Thymus (tissue), 11 donors: ENCODE data around the gene ELMO1. TPM values are rescaled to one million over a fixed set of nuclear protein-coding genes. Genes with fewer than 3 reads are reported as not detected.
A peak's percentile ranks its signal among the peaks of the same experiment; 100 is the strongest.

Source experiments
- DNase-seq, 9 donors: peaks; one replicate each; pipeline ENCODE4 v3.0.0-alpha.2; 2013; ENCODE audit warnings: low spot score in 9 of 9, low read depth in 6 of 9, missing footprints in 1 of 9
- H3K27ac ChIP-seq, 2 donors: one replicate each; pipeline ENCODE4 v1.5.1; 2013; ENCODE audit warnings: control low read depth in 1 of 2, low read depth in 1 of 2, low read length in 1 of 2, mild to moderate bottlenecking in 1 of 2, moderate library complexity in 1 of 2
- H3K27me3 ChIP-seq, 2 donors: one replicate each; pipeline ENCODE4 v1.5.1; 2013; ENCODE audit warnings: low read length in 1 of 2; ENCODE audit not compliant: control insufficient read depth in 2 of 2, insufficient read depth in 1 of 2
- H3K36me3 ChIP-seq, 2 donors: one replicate each; pipeline ENCODE4 v1.5.1; 2013; ENCODE audit warnings: low read length in 1 of 2, mild to moderate bottlenecking in 1 of 2, moderate library complexity in 1 of 2; ENCODE audit not compliant: control insufficient read depth in 2 of 2, insufficient read depth in 2 of 2
- H3K4me1 ChIP-seq, 2 donors: one replicate each; pipeline ENCODE4 v1.5.1; 2013; ENCODE audit warnings: low read length in 2 of 2; ENCODE audit not compliant: control insufficient read depth in 2 of 2, insufficient read depth in 2 of 2
- H3K4me3 ChIP-seq, 2 donors: one replicate each; pipeline ENCODE4 v1.5.1; 2013; ENCODE audit warnings: low read length in 2 of 2, control low read depth in 1 of 2, mild to moderate bottlenecking in 1 of 2
- H3K9me3 ChIP-seq, 2 donors: one replicate each; pipeline ENCODE4 v1.5.1; 2013; ENCODE audit warnings: low read length in 1 of 2, mild to moderate bottlenecking in 1 of 2; ENCODE audit not compliant: control insufficient read depth in 2 of 2, insufficient read depth in 1 of 2
- WGBS: extraction: QIAGEN DNeasy Blood & Tissue Kit; methylation state at CpG from one replicate; pipeline ENCODE4 v1.1.7; 2013; 5-methylcytosine and 5-hydroxymethylcytosine counted together
- polyA plus RNA-seq: library from polyadenylated mRNA; stranded (reverse); fragments of 200-250 nt; gene quantifications from one replicate; pipeline ENCODE4 v1.2.3, GENCODE V29; 2013
- total RNA-seq: library from RNA; stranded (reverse); fragments of 120-200 nt; gene quantifications from one replicate; pipeline ENCODE4 v1.2.4, GENCODE V29; 2013
- donor health status: healthy.

The ELMO1 gene
- total and polyA plus RNA-seq, 2 donors: 18.7 to 22.5 TPM

DNA sequence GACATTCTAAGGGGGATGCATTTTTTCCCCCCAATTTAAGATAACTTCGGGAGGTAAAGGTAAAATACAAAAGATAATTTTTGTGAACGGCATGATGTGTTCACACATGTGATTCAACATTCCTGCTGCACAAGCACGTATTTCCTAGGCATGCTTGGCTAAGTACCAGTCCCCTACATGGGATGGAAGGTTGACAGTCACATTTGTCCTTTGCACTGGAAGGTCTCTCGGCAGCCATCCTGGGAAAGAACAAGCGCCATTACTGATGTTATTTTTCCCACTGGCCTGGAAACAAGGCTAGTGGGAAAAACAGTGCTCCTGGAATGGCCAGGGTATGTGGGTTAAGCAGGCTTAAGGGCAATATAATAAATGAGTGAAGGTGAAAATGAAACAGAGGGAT, 448.2 kb downstream of the ELMO1 start:
- Histone ChIP-seq H3K36me3 (no peaks in the 10 kb centered on the region), H3K4me3 (no peak overlapping the region)
- WGBS: 97% methylated on average over 5 of the region's 5 CpGs

DNA sequence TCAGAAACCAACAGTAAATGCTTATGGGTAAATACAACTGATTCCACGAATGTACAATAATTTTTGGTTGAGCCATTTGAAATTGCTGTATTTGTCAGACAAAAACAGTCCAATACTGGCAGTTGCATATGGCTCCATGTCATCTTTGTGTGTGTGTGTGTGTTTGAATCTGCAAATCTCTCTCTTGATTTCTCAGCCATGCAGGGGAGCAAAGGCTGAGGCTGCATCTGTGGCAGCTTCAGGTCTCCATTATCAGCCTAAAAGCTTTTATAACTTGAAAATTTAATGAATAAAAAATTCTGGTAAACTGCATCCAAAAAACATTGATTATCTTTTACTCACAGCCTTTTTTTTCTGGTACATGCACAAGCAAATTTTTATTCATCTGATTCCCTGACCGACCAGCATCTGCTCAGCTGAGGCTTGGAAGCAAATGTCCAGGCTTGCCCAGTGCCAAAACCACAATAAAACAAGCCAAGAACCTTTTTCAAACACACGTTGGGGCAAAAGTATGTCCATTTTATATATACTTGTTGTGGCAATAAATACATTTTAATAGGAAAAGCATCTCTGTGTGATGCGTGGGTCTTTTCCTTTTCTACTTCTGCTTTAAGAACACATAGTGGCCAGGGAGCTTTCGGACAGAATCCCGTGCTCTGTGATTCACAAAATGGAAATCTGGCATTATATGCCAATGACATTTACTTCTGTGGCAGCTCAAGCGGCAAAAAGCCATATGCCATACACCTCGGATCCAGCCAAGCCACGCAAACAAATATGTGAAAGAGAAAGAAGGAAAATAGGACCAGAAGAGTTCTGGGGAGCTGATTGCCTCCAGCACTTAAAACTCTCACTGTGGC, 448.8 kb downstream of the ELMO1 start:
- H3K4me1 ChIP-seq: no peaks in the 10 kb centered on the region
- no peak overlapping the region for H3K4me3 ChIP-seq
- no peaks in the 10 kb centered on the region for H3K27me3 ChIP-seq
- no peak overlapping the region for H3K27ac ChIP-seq
- no peaks in the 10 kb centered on the region for H3K9me3 ChIP-seq
- no peaks in the 10 kb centered on the region for H3K36me3 ChIP-seq
- 95% methylated on average over 9 of the region's 9 CpGs for WGBS
- DNase-seq: no peak

More for the DNA sequence above, 448.2 kb downstream of the ELMO1 start:
- H3K9me3 ChIP-seq: no peaks in the 10 kb centered on the region
- DNase-seq: no peak
- no peak overlapping the region for H3K27ac ChIP-seq
- H3K4me1 ChIP-seq: no peaks in the 10 kb centered on the region
- no peaks in the 10 kb centered on the region for H3K27me3 ChIP-seq

DNA sequence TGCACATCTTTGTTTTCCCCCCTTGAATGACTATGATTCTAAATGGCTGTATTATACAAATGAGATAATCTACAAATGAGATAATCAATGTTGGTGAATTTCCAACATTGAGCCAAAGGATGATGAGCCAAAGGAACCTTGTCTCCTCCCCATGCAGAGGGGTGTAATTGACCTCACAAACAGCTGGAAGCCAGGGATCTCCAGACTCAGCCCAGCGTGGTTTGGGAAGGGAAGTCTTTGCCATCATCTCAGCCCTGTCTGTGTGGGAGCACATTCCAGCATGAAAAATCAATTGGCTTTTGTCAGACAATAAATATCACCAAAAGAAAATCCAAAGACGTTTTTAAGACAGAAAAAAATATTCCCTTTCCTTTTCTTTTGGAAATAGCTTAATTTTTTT, 452.9 kb downstream of the ELMO1 start:
- Histone ChIP-seq H3K27ac (no peak overlapping the region), H3K27me3 (no peaks in the 10 kb centered on the region)

DNA sequence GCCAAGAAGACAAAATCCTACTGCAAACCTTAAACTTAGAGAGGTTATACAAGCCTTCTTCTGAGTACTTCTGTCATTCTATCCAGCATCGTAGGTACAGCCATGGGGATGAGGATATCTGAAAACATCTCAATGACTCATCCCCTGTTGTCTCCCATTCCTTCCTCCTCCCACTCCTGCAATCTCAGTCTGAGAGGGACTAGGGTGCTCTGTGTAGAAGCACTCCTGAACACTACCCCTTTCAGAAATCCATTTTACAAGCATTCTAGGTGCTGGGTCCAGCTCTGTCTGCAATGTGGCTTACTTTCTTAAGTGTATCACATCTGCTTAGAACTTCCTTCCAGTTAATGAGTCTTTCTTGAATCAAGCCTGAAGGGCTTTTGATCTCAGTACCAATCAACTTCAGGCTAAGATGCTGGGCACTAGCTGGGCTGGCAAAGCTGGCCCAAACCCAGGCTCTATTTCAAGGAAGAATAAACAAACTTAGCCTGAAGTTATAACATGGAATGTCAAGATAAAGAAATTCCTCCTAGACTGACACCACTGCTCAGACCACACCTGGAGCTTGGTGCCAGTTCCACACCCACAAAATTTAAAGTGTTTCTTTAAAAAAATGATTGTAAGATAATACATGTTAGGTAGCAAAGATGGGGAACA, 454.1 kb downstream of the ELMO1 start:
- Histone ChIP-seq H3K36me3 (no peaks in the 10 kb centered on the region), H3K9me3 (no peaks in the 10 kb centered on the region), H3K4me1 (no peaks in the 10 kb centered on the region), H3K27ac (no peak overlapping the region), H3K4me3 (no peak overlapping the region), H3K27me3 (no peaks in the 10 kb centered on the region)
- WGBS: 96% methylated on average over 1 of the region's 1 CpG
- DNase-seq: no peak

More for the DNA sequence above, 452.9 kb downstream of the ELMO1 start:
- no peaks in the 10 kb centered on the region for H3K9me3 ChIP-seq
- WGBS: 90% methylated on average over 2 of the region's 2 CpGs
- no peaks in the 10 kb centered on the region for H3K36me3 ChIP-seq
- DNase-seq: no peak
- H3K4me1 ChIP-seq: no peaks in the 10 kb centered on the region
- no peak overlapping the region for H3K4me3 ChIP-seq

DNA sequence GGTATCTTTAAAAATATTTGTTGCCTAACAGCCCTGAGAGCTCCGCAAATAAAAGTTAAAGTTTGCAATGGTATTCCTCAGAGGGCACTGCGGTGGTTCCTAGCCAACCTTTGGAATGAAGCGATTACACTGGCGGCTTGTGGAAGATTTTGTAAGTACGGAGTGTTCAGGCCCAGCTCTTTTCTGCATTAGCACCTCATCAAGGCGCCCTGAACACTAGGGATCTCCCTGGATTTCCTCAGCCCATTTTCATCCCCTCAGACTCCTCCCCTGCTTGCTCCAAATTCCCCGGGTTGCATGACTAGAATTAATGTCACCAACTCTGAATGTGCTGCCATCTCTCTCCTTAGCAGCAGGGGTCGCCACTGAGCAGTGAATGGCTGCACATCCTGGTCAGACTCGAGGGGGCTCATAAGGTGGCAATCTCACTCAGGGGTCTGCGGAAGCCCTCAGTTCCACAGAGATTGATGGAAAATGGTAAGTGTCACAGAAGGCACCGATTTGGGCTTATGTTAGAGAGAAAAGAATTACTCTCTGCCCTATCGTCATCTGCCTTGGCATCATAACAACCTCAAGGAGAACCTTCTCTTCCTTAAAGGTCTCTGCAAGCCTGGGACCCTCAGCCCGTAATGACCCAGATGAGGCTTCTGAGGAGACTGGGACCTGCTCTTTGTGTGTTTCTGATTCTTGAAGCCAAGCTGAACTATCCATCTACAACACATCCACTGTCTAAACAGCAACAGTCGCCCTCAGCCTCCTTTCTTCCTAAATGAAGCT, 461.5 kb downstream of the ELMO1 start:
- peak; percentile 19 to 74 (median 42) for DNase-seq
- no peaks in the 10 kb centered on the region for H3K36me3 ChIP-seq
- H3K27ac ChIP-seq: no peak overlapping the region
- no peaks in the 10 kb centered on the region for H3K27me3 ChIP-seq
- H3K9me3 ChIP-seq: no peaks in the 10 kb centered on the region
- H3K4me3 ChIP-seq: no peak overlapping the region
- 73% methylated on average over 14 of the region's 14 CpGs for WGBS
- H3K4me1 ChIP-seq: peaks cover 0 to 3% of the 10 kb centered on the region in 2 donors

DNA sequence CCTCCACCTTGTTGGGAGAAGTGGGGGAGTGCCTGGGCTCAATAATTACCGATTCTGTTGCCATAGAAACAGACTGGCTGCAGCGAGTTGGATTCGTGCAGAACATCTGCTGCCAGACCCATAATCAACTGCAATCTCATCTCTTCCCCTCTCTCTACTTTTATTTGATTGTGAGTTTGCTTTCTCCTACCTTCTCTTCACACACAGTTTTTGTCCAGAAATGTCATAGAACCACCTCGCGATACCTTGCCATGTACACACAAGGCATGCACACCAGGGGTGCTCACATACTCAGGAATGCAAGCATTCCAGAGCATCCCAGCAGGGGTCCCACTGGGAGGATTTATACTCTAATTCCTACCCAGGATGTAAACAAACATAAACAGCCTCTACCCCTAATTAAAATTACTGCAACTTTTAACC, 462.1 kb downstream of the ELMO1 start:
- Histone ChIP-seq H3K27me3 (no peaks in the 10 kb centered on the region), H3K4me3 (no peak overlapping the region), H3K36me3 (no peaks in the 10 kb centered on the region), H3K27ac (no peak overlapping the region), H3K4me1 (peaks cover 0 to 3% of the 10 kb centered on the region in 2 donors), H3K9me3 (no peaks in the 10 kb centered on the region)
- 93% methylated on average over 5 of the region's 5 CpGs for WGBS
- no peak for DNase-seq

DNA sequence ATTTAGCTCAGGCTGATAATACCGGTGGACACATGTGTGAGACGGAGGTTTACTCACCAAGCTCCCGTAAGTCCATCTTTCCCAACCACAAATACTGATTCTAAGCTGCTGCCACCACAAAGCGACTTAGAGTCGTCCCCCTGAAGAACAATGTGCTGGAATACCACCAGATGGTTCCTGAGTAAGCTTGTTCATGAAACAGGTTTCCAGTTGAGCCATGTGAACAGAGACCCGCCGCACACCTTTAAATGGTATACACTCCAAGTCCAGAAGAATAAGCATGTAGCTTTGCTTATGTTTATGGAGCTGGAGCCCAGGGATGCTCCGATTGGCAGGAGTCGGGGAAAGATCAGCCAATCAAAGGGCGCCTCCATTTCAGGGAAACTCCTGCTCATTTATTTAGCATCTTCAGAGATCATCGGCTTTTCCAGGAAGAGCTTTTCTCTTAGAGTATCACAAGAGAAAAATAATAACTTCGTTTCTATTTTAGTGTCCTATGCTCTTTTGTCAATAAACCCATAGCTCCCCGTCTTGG, 462.7 kb downstream of the ELMO1 start:
- Histone ChIP-seq H3K27ac (no peak overlapping the region), H3K4me1 (peaks cover 0 to 3% of the 10 kb centered on the region in 2 donors), H3K27me3 (no peaks in the 10 kb centered on the region), H3K4me3 (no peak overlapping the region), H3K9me3 (no peaks in the 10 kb centered on the region), H3K36me3 (no peaks in the 10 kb centered on the region)
- 98% methylated on average over 13 of the region's 13 CpGs for WGBS
- DNase-seq: no peak

DNA sequence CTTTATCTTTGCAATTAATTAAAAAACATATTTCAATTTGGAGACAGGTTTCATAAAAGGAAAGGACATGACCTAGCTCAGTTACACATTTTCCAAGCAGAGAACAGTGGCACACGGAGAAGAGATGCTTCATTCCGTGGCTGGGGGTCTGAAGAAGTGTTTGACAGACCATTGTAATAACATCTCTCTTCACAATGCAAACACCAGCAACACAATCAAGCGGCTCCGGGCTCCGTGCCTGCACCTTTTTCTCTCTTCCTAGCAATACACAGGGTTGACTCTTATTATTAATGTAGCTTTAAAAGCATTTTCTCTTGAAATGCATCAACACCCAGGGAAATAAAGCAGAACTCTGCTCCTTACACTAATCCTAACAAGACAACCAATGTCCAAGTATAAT, 463.3 kb downstream of the ELMO1 start:
- peaks cover 0 to 3% of the 10 kb centered on the region in 2 donors for H3K4me1 ChIP-seq
- H3K27ac ChIP-seq: no peak overlapping the region
- H3K4me3 ChIP-seq: no peak overlapping the region
- DNase-seq: no peak
- 94% methylated on average over 5 of the region's 5 CpGs for WGBS
- no peaks in the 10 kb centered on the region for H3K36me3 ChIP-seq
- H3K27me3 ChIP-seq: no peaks in the 10 kb centered on the region
- H3K9me3 ChIP-seq: no peaks in the 10 kb centered on the region
